ENCODE measurements around the gene PRSS38.

DNA sequence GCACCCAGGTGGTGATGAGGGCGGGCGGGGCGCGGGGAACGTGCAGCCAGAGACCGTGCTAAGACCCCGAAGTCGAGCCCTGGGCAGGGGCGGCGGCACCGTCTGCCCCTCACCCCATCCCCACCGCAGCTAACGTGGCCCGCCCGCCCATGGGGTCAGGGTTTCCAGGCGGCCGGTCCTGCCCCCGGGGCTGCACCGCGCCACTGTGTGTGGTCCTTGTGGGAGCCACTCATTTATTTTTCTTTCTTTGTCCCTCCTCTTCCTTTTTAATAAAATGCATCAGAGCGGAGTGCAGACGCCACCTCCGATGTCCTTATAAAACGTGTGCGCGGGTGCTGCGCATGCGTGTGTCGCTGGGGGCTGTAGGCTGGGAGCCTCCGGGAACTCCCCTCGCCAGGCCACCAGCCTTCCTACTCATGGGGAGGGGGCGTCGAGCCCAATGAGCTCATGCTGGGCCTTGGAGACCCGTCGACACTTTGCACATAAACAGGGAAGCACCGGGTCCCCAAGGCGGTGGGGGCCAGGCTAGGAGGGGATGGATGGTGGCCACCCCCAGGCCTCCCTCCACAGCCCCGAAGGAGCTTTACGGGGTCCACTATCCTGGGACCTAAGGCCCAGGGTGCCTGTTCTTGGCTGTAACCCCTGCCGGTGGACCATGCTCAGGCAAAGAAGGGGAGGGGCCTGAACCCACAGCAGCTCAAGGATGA, 72.4 kb downstream of the PRSS38 start:
- TF ChIP-seq EZH2 (IDR thresholded peaks at IDR 0.05), result no peak
- TF ChIP-seq FOXP2 (optimal IDR thresholded peaks at IDR 0.05; ENCODE audit: control extremely low read depth, extremely low read length, insufficient read depth), result no peak
